GM19193 (cell line): ENCODE results near the gene ZSCAN31.

Experiments
- POLR2A ChIP-seq: IDR thresholded peaks from 4 replicates; pipeline ENCODE4 v1.6.1; 2011; ENCODE audit not compliant: insufficient read depth, insufficient read length; ENCODE audit errors: extremely low read depth

Gene ZSCAN31

DNA sequence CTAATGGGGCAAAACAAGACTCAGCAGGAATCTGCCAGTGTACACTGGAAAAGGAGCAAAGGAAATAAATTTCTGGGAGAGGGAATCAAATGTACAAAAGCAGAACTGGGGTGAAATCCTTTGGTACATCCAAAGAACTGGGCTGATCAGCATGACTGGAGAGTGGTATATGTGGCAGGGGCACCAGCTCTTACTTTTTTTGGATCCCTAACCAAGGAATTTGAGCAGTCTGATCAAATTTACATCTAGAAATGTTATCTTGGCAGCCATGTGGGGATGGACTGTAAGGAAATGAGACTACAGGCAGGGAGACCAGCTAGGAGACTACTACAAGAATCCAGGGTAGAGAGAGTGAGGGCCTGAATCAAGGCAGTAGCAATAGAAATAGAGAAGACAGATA is 1.2 kb upstream of the ZSCAN31 start:
- TF ChIP-seq POLR2A = no peak

- TF ChIP-seq POLR2A = no peak
Observed at GRCh38 chr6:28336284-28337120, 554 bp upstream of the ZSCAN31 start.

GRCh38 chr6:28335040-28335563 is 846 bp downstream of the ZSCAN31 start:
- TF ChIP-seq POLR2A = no peak

- TF ChIP-seq POLR2A = no peak
Observed at GRCh38 chr6:28334286-28335039, 1.5 kb downstream of the ZSCAN31 start.

- no peak for TF ChIP-seq POLR2A
Observed at GRCh38 chr6:28333599-28334018, 2.3 kb downstream of the ZSCAN31 start.

GRCh38 chr6:28333047-28333446 is 2.9 kb downstream of the ZSCAN31 start:
- no peak for TF ChIP-seq POLR2A

DNA sequence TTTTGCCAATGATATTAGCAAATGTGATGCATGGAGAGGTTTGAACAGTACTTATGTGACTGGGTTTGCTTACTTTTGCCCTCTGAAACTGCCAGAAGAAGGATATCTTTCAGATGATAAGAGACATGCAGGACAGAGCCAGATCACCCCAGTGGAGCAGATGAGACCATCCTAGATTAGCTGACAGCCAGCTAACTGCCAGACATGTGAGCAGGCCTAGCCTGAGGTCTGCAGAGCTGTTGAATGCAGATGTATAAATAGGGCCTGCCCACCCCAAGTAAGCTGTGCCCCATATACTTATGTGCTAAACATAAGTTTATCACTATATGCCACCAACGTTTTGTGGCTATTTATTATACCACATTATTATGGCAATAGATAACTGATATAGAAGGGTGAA is 5.9 kb downstream of the ZSCAN31 start:
- TF ChIP-seq POLR2A = no peak

- TF ChIP-seq POLR2A = no peak
Observed at GRCh38 chr6:28326371-28326948, 9.5 kb downstream of the ZSCAN31 start.

GRCh38 chr6:28323813-28324424 is 12.0 kb downstream of the ZSCAN31 start:
- no peak for TF ChIP-seq POLR2A

- no peak for TF ChIP-seq POLR2A
Observed at GRCh38 chr6:28322661-28323060, 13.3 kb downstream of the ZSCAN31 start.

- no peak for TF ChIP-seq POLR2A
Observed at GRCh38 chr6:28315628-28316027, 20.3 kb downstream of the ZSCAN31 start.

- TF ChIP-seq POLR2A = no peak
Observed at GRCh38 chr6:28312939-28313338, 23.0 kb downstream of the ZSCAN31 start.

- TF ChIP-seq POLR2A = no peak
Observed at GRCh38 chr6:28311139-28311823, 24.7 kb downstream of the ZSCAN31 start.

DNA sequence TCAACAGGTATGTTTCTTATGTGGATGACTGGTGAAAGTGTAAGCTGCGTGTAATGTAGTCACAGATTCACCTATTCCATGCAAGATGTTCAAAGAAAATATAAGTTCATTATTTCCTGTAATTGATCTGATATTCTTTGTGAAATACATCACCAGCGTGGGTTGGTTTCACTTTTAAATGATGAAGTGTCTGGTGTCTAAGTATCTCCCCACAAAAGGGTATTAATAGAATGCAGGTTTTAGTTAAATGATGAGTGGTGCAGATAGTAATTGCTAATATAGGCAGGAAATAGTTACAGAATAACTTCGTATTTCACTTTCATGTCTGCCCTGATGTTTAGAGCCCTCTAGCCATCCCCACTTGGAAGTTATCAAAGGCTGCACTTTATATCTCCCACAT is 32.4 kb downstream of the ZSCAN31 start:
- no peak for TF ChIP-seq POLR2A

- no peak for TF ChIP-seq POLR2A
Observed at GRCh38 chr6:28296520-28297060, 39.4 kb downstream of the ZSCAN31 start.

GRCh38 chr6:28295326-28295725 is 40.6 kb downstream of the ZSCAN31 start:
- no peak for TF ChIP-seq POLR2A
